Upper lobe of left lung (tissue), 6 donors: ENCODE results near the gene GLUD2. TPM values are rescaled to one million over a fixed set of nuclear protein-coding genes. Genes with fewer than 3 reads are reported as not detected.

Source experiments
- ATAC-seq, 2 donors: fragments of 200-7000 bp; cut with Tn5 transposase; one replicate each; pipeline ENCODE4 v1.9.1; 2022; ENCODE audit warnings: mild to moderate bottlenecking in 2 of 2, moderate library complexity in 2 of 2; ENCODE audit not compliant: low FRiP score in 2 of 2
- DNase-seq, 2 donors: peaks; one replicate each; pipeline ENCODE4 v3.0.0-alpha.2; 2019 to 2020
- H3K27ac ChIP-seq, 4 donors: fragments of 200-600 bp; sonication (generic); one replicate each; pipeline ENCODE4 v1.5.1; 2016 to 2019
- H3K27me3 ChIP-seq, 4 donors: fragments of 200-600 bp; sonication (generic); one replicate each; pipeline ENCODE4 v1.5.1; 2017 to 2019
- H3K36me3 ChIP-seq, 4 donors: fragments of 200-600 bp; sonication (generic); one replicate each; pipeline ENCODE4 v1.5.1; 2016 to 2019
- H3K4me1 ChIP-seq, 4 donors: fragments of 200-600 bp; sonication (generic); one replicate each; pipeline ENCODE4 v1.5.1; 2018 to 2019
- H3K4me3 ChIP-seq, 4 donors: fragments of 200-600 bp; sonication (generic); one replicate each; pipeline ENCODE4 v1.5.1; 2017 to 2019; ENCODE audit warnings: mild to moderate bottlenecking in 2 of 4, moderate library complexity in 1 of 4
- H3K9me3 ChIP-seq, 4 donors: fragments of 200-600 bp; sonication (generic); one replicate each; pipeline ENCODE4 v1.5.1; 2018 to 2019
- EP300 ChIP-seq, 4 donors: sonication (generic); formaldehyde crosslinking; IDR thresholded peaks; one replicate each; pipeline ENCODE4 v1.5.1; 2017; ENCODE audit warnings: antibody characterized with exemption in 4 of 4, control low read depth in 2 of 4
- POLR2A ChIP-seq, 4 donors: fragments of 450-650 bp; IDR thresholded peaks; one replicate each; pipeline ENCODE4 v1.5.1; 2016 to 2017; ENCODE audit warnings: antibody characterized with exemption in 4 of 4, mild to moderate bottlenecking in 2 of 4
- POLR2AphosphoS5 ChIP-seq, 2 donors: sonication (generic); formaldehyde crosslinking; IDR thresholded peaks; one replicate each; pipeline ENCODE4 v1.5.1; 2017; ENCODE audit warnings: antibody characterized with exemption in 2 of 2
- WGBS, 2 donors: methylation state at CpG; one replicate each; pipeline ENCODE4 v1.1.5; 2017 to 2018; 5-methylcytosine and 5-hydroxymethylcytosine counted together
- total RNA-seq, 6 donors: library from RNA; depleted of rRNA in 4 of 6; stranded (reverse); fragments of >200 nt in 4 of 6; gene quantifications; one replicate each; pipeline versions ENCODE4 v1.1.0 to v1.2.1, GENCODE V29; 2016 to 2021
- TF ChIP-seq, protein P1 (sequence below), 6 experiments: fragments of 450-650 bp in 4 of 6; fragments of 200-600 bp in 2 of 6; sonication (generic) in 2 of 6; IDR thresholded peaks; one replicate each; pipeline ENCODE4 v1.5.1; 2016 to 2019; ENCODE audit warnings: antibody characterized with exemption in 6 of 6
- donor health status: DM: no; HTN: no; CAD: no; lungs with moderate emphysema.
- donor health status: DM: no; HTN: yes; CAD: no; lungs with severe emphysema.

GLUD2 gene
- total RNA-seq, 6 donors from 2014 or later, result 1.0 to 2.5 (median 1.5) TPM

GRCh38 chrX:121093011-121093410 is 45.6 kb downstream of the GLUD2 start:
- ATAC-seq (no peak), DNase-seq (no peak)
- 61 to 87% methylated on average over 2 of the region's 2 CpGs for WGBS, 2 donors
- Histone ChIP-seq H3K4me1 (no peaks in the 10 kb centered on the region), H3K9me3 (no peaks in the 10 kb centered on the region), H3K4me3 (no peak overlapping the region), H3K27ac (no peak overlapping the region), H3K27me3 (no peaks in the 10 kb centered on the region), H3K36me3 (no peaks in the 10 kb centered on the region)
- TF ChIP-seq EP300 (IDR thresholded peaks at IDR 0.05) (no peak), POLR2AphosphoS5 (IDR thresholded peaks at IDR 0.05) (no peak), POLR2A (IDR thresholded peaks at IDR 0.05) (no peak)
- TF ChIP-seq, protein P1, sequence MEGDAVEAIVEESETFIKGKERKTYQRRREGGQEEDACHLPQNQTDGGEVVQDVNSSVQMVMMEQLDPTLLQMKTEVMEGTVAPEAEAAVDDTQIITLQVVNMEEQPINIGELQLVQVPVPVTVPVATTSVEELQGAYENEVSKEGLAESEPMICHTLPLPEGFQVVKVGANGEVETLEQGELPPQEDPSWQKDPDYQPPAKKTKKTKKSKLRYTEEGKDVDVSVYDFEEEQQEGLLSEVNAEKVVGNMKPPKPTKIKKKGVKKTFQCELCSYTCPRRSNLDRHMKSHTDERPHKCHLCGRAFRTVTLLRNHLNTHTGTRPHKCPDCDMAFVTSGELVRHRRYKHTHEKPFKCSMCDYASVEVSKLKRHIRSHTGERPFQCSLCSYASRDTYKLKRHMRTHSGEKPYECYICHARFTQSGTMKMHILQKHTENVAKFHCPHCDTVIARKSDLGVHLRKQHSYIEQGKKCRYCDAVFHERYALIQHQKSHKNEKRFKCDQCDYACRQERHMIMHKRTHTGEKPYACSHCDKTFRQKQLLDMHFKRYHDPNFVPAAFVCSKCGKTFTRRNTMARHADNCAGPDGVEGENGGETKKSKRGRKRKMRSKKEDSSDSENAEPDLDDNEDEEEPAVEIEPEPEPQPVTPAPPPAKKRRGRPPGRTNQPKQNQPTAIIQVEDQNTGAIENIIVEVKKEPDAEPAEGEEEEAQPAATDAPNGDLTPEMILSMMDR (IDR thresholded peaks at IDR 0.05), result no peak

Other genes with a start within 250 kb of the GLUD2 start
- gene CT47B1, start 171.7 kb upstream of the GLUD2 start, total RNA-seq, result not detected
- gene CT47A11, start 110.5 kb upstream of the GLUD2 start, total RNA-seq, result not detected
- gene CT47A10, start 105.6 kb upstream of the GLUD2 start, total RNA-seq, result not detected
- gene CT47A9, start 100.7 kb upstream of the GLUD2 start, total RNA-seq, result not detected
- not detected for gene CT47A8, start 95.9 kb upstream of the GLUD2 start, total RNA-seq
- not detected for gene CT47A7, start 91.0 kb upstream of the GLUD2 start, total RNA-seq
- not detected for gene CT47A6, start 86.1 kb upstream of the GLUD2 start, total RNA-seq
- gene CT47A5, start 81.3 kb upstream of the GLUD2 start, total RNA-seq, result not detected
- gene CT47A4, start 76.4 kb upstream of the GLUD2 start, total RNA-seq, result not detected
- gene CT47A3, start 71.5 kb upstream of the GLUD2 start, total RNA-seq, result not detected
- not detected for gene CT47A2, start 66.7 kb upstream of the GLUD2 start, total RNA-seq
- not detected for gene CT47A1, start 61.9 kb upstream of the GLUD2 start, total RNA-seq